Left cardiac atrium (tissue), 4 donors: Measurements from ENCODE around the gene CAMKV. TPM values are rescaled to one million over a fixed set of nuclear protein-coding genes. Genes with fewer than 3 reads are reported as not detected.
A peak's percentile ranks its signal among the peaks of the same experiment; 100 is the strongest.

Source experiments
- ATAC-seq, 2 donors: fragments of 200-7000 bp; cut with Tn5 transposase; one replicate each; pipeline ENCODE4 v1.9.1; 2020; ENCODE audit warnings: mild to moderate bottlenecking in 2 of 2, moderate library complexity in 2 of 2
- DNase-seq: peaks from one replicate; pipeline ENCODE4 v3.0.0-alpha.2; 2020
- intact Hi-C, 2 donors: fragments of 100-400 bp; cut with DNase I; formaldehyde crosslinking; loops; one replicate each; pipeline versions ENCODE4 v1.14.1 to v1.15.1; 2022 to 2023
- total RNA-seq, 2 donors: library from RNA; stranded (reverse); fragmentation: NEBNext Ultra II Directional; extraction: Animal tissue kit (Norgen Biotek cat#: 25700); gene quantifications; one replicate each; pipeline ENCODE4 v1.2.1, GENCODE V29; 2021
- donor health status: DM: no; HTN: yes; CAD: no.
- donor health status: DM: no; HTN: yes; CAD: no; lungs with severe emphysema.
- donor health status: DM: yes; HTN: yes; CAD: no.
- donor health status: Dilated cardiomyopathy.

The CAMKV gene
- total RNA-seq, 2 donors from 2014 or later: not detected

DNA sequence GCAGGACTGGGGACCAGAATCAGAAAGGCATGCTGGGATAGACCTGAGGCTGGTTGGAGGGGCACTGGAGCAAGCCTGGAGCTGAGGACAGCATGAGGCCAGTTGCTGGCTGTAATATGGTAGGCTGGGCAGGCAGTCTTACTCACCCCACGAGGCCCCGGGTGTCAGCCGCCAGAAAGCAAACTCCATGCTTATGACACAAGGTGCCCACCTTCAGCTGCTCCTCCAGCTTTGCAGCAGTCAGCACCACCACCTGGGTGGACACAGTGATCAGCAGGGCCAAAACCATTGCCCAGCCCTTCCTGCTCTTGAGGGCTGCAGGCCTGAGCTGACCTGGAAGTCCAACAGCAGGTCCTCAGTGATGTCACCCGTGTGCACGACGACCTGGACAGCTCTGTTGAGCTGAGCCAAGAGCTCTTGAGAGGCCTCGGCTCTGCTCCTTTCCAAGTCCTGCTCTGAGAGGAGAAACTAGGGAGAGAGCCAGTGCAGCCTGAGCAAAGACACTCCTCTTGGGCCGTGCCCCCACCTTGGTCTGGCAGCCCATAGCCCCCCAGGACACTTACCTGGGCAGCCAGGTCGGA, 56.7 kb downstream of the CAMKV start:
- ATAC-seq (peak; percentile 47 to 62), DNase-seq (no peak)
- intact Hi-C loops: no loop called here

Other genes with a start within 250 kb of the CAMKV start
- gene APEH, start 195.6 kb downstream of the CAMKV start, total RNA-seq: 10 to 100 TPM; 75.3 to 82.6 TPM
- gene MST1, start 180.4 kb downstream of the CAMKV start, total RNA-seq: 10 to 100 TPM in 1 of 2 donors, 1 to 10 TPM in 1; 8.8 to 11.5 TPM
- gene RNF123, start 180.3 kb downstream of the CAMKV start, total RNA-seq: 10 to 100 TPM; 39.2 to 44.8 TPM
- under 1 TPM in 1 of 2 donors, not detected in 1; 0.09 TPM for gene AMIGO3, start 150.2 kb downstream of the CAMKV start, total RNA-seq
- gene GMPPB, start 146.0 kb downstream of the CAMKV start, total RNA-seq: 10 to 100 TPM; 22.4 to 38.3 TPM
- gene IP6K1, start 83.4 kb downstream of the CAMKV start, total RNA-seq: 10 to 100 TPM; 22.3 to 22.4 TPM
- under 1 TPM in 1 of 2 donors, not detected in 1; 0.24 TPM for gene CDHR4, start 70.0 kb downstream of the CAMKV start, total RNA-seq
- 1 to 10 TPM; 2.6 to 3.8 TPM for gene INKA1, start 66.6 kb downstream of the CAMKV start, total RNA-seq
- gene UBA7, start 56.0 kb downstream of the CAMKV start, total RNA-seq: 10 to 100 TPM; 23.9 to 31.0 TPM
- 1 to 10 TPM; 1.4 to 1.7 TPM for gene TRAIP, start 13.3 kb downstream of the CAMKV start, total RNA-seq
- gene MST1R, start 34.0 kb upstream of the CAMKV start, total RNA-seq: 1 to 10 TPM; 1.7 to 1.8 TPM
- 1 to 10 TPM; 7.3 to 9.4 TPM for gene MON1A, start 59.9 kb upstream of the CAMKV start, total RNA-seq
- 10 to 100 TPM; 38.2 to 45.4 TPM for gene RBM6, start 70.2 kb upstream of the CAMKV start, total RNA-seq
- gene RBM5, start 219.0 kb upstream of the CAMKV start, total RNA-seq: 10 to 100 TPM; 66.6 to 69.7 TPM